Keratinocyte (primary cell): Measurements from ENCODE around the gene KCNJ6. TPM values are rescaled to one million over a fixed set of nuclear protein-coding genes. Genes with fewer than 3 reads are reported as not detected.
"Not testable (repeated sequence)": the region's sequence is repeated elsewhere in the genome, so short reads cannot be mapped to it uniquely, and the experiment has no call there.

Source experiments
- DNase-seq: peaks from one replicate; pipeline ENCODE4 v3.0.0-alpha.2; 2011; ENCODE audit warnings: low read depth, missing footprints, low spot score
- FAIRE-seq: peaks from 2 replicates; lab custom pipeline; 2011; peaks lifted over from hg19 to GRCh38; lab: Jason Lieb, UNC
- H2AFZ ChIP-seq: 2 replicates; pipeline ENCODE4 v1.6.0; 2012; ENCODE audit warnings: low read length, control low read depth, inconsistent platforms; ENCODE audit not compliant: control insufficient read depth
- H3K27ac ChIP-seq: 2 replicates; pipeline ENCODE4 v1.5.1; 2011; ENCODE audit warnings: low read length; ENCODE audit not compliant: control insufficient read depth, insufficient read depth
- H3K27me3 ChIP-seq: 3 replicates; pipeline ENCODE4 v1.6.0; 2011; ENCODE audit warnings: low read length; ENCODE audit not compliant: control insufficient read depth, insufficient read depth; ENCODE audit errors: extremely low read depth
- H3K36me3 ChIP-seq, 2 experiments: 2 replicates in 1 of 2; 3 replicates in 1 of 2; pipeline ENCODE4 v1.5.1; 2011; ENCODE audit warnings: low read length in 2 of 2, mild to moderate bottlenecking in 1 of 2; ENCODE audit not compliant: control insufficient read depth in 2 of 2, insufficient read depth in 2 of 2; ENCODE audit errors: extremely low read depth in 1 of 2
- H3K4me1 ChIP-seq: 3 replicates; pipeline ENCODE4 v1.5.1; 2011; ENCODE audit warnings: low read length; ENCODE audit not compliant: control insufficient read depth, insufficient read depth; ENCODE audit errors: extremely low read depth
- H3K4me2 ChIP-seq: 3 replicates; pipeline ENCODE4 v1.6.0; 2011; ENCODE audit warnings: low read depth, low read length; ENCODE audit not compliant: control insufficient read depth, insufficient read depth; ENCODE audit errors: extremely low read depth
- H3K4me3 ChIP-seq, 3 experiments: fragments of 200-600 bp in 1 of 3; sonication (generic) in 1 of 3; 2 replicates in 2 of 3; 3 replicates in 1 of 3; pipeline ENCODE4 v1.5.1; 2011 to 2016; ENCODE audit warnings: low read length in 3 of 3, mild to moderate bottlenecking in 3 of 3, control low read depth in 2 of 3, inconsistent platforms in 1 of 3, low read depth in 1 of 3, mixed read lengths in 1 of 3, mixed run types in 1 of 3, moderate library complexity in 1 of 3; ENCODE audit not compliant: control insufficient read depth in 2 of 3, insufficient read depth in 2 of 3; ENCODE audit errors: extremely low read depth in 1 of 3
- H3K79me2 ChIP-seq: 2 replicates; pipeline ENCODE4 v1.6.0; 2012; ENCODE audit warnings: low read length; ENCODE audit not compliant: control insufficient read depth, insufficient read depth
- H3K9ac ChIP-seq: 3 replicates; pipeline ENCODE4 v1.6.0; 2011; ENCODE audit warnings: low read length; ENCODE audit not compliant: control insufficient read depth, insufficient read depth; ENCODE audit errors: extremely low read depth
- H3K9me1 ChIP-seq: 3 replicates; pipeline ENCODE4 v1.6.0; 2011; ENCODE audit warnings: low read length; ENCODE audit not compliant: control insufficient read depth, insufficient read depth; ENCODE audit errors: extremely low read depth
- H3K9me3 ChIP-seq: 2 replicates; pipeline ENCODE4 v1.5.1; 2012; ENCODE audit warnings: low read depth, low read length; ENCODE audit not compliant: control insufficient read depth
- H4K20me1 ChIP-seq: 3 replicates; pipeline ENCODE4 v1.6.0; 2011; ENCODE audit warnings: low read length; ENCODE audit not compliant: control insufficient read depth, insufficient read depth; ENCODE audit errors: extremely low read depth
- CTCF ChIP-seq, 3 experiments: IDR thresholded peaks in 1 of 3; conservative IDR thresholded peaks in 1 of 3; optimal IDR thresholded peaks in 1 of 3; 2 replicates in 2 of 3; 3 replicates in 1 of 3; pipeline versions ENCODE3 to v1.5.1; 2011; ENCODE audit warnings: low read length in 3 of 3, mild to moderate bottlenecking in 3 of 3, moderate library complexity in 2 of 3, control low read depth in 1 of 3, inconsistent platforms in 1 of 3; ENCODE audit not compliant: insufficient read depth in 2 of 3; ENCODE audit errors: extremely low read depth in 1 of 3
- EZH2 ChIP-seq: IDR thresholded peaks from one replicate; pipeline ENCODE4 v1.6.1; 2012; ENCODE audit warnings: inconsistent platforms, mild to moderate bottlenecking, low read length, moderate library complexity
- dilution Hi-C: fragments of 300-500 bp; cut with MboI; formaldehyde crosslinking; loops from one replicate; pipeline ENCODE4 v1.7.0; 2020; ENCODE audit warnings: low sequenced_read_pairs; ENCODE audit not compliant: extremely low pct_ligation_motif_present
- polyA plus RNA-seq, 5 experiments: library from polyadenylated mRNA; depleted of rRNA in 3 of 5; stranded (reverse) in 3 of 5; stranded (forward) in 1 of 5; unstranded in 1 of 5; fragments of >200 nt; gene quantifications; 1 replicate in 1 of 5; 2 replicates in 3 of 5; 3 replicates in 1 of 5; pipeline versions ENCODE4 v1.2.1 to v1.2.3, GENCODE V29; 2011 to 2012; ENCODE audit warnings: missing spikeins in 2 of 5, low read depth in 1 of 5, low replicate concordance in 1 of 5

KCNJ6 gene
- polyA plus RNA-seq, 1 donor (not counting 4 experiments of a cell fraction or from before 2014, with no cell fraction given): not detected

- Histone ChIP-seq H2AFZ (no peak overlapping the region), H3K36me3 (no peaks in the 10 kb centered on the region), H3K4me1 (peaks cover 26% of the 10 kb centered on the region), H3K4me2 (no peak overlapping the region), H3K27me3 (no peaks in the 10 kb centered on the region), H3K27ac (no peak overlapping the region), H3K4me3 (no peak overlapping the region), H3K9me1 (peaks cover 2% of the 10 kb centered on the region), H3K9ac (no peak overlapping the region), H4K20me1 (no peaks in the 10 kb centered on the region), H3K79me2 (no peaks in the 10 kb centered on the region), H3K9me3 (no peaks in the 10 kb centered on the region)
- DNase-seq: no peak
- dilution Hi-C loops: no loop called here
- no peak for FAIRE-seq
- no peak for TF ChIP-seq CTCF (optimal IDR thresholded peaks at IDR 0.05 in 1 of 3, IDR thresholded peaks at IDR 0.05 in 1 of 3, conservative IDR thresholded peaks at IDR 0.05 in 1 of 3; ENCODE audit: extremely low read depth in 1 of 3, insufficient read depth in 2 of 3, low read length in 3 of 3)
- no peak for TF ChIP-seq EZH2
These were observed 271.6 kb downstream of the KCNJ6 start for GRCh38 chr21:37644636-37645035.

- FAIRE-seq, H3K36me3 ChIP-seq, H3K4me3 ChIP-seq, H4K20me1 ChIP-seq, H2AFZ ChIP-seq, H3K4me2 ChIP-seq, H3K27me3 ChIP-seq, H3K79me2 ChIP-seq, dilution Hi-C loops, H3K27ac ChIP-seq, H3K9me3 ChIP-seq, DNase-seq, H3K9ac ChIP-seq, H3K9me1 ChIP-seq: not testable (repeated sequence)
- H3K4me1 ChIP-seq: peaks cover 26% of the 10 kb centered on the region
These were observed 272.4 kb downstream of the KCNJ6 start for GRCh38 chr21:37643862-37644261.

- no peak overlapping the region for H3K4me2 ChIP-seq
- no peaks in the 10 kb centered on the region for H3K36me3 ChIP-seq
- H3K79me2 ChIP-seq: no peaks in the 10 kb centered on the region
- H4K20me1 ChIP-seq: no peaks in the 10 kb centered on the region
- dilution Hi-C loops: no loop called here
- TF ChIP-seq CTCF (optimal IDR thresholded peaks at IDR 0.05 in 1 of 3, IDR thresholded peaks at IDR 0.05 in 1 of 3, conservative IDR thresholded peaks at IDR 0.05 in 1 of 3; ENCODE audit: extremely low read depth in 1 of 3, insufficient read depth in 2 of 3, low read length in 3 of 3) (peak; percentile 49 to 72 (median 54)), EZH2 (no peak)
- H3K4me3 ChIP-seq: no peak overlapping the region
- no peak overlapping the region for H3K27ac ChIP-seq
- H3K4me1 ChIP-seq: peaks cover 17% of the 10 kb centered on the region
- peaks cover 2% of the 10 kb centered on the region for H3K9me1 ChIP-seq
- H3K9me3 ChIP-seq: no peaks in the 10 kb centered on the region
- H2AFZ ChIP-seq: peak overlapping the region; percentile 53
- no peak overlapping the region for H3K9ac ChIP-seq
- H3K27me3 ChIP-seq: no peaks in the 10 kb centered on the region
- no peak for FAIRE-seq
- DNase-seq: no peak
These were observed 273.8 kb downstream of the KCNJ6 start for GRCh38 chr21:37642493-37642892.
